Upper lobe of right lung (tissue), 1 donor: Measurements from ENCODE around the gene GPR15LG. TPM values are rescaled to one million over a fixed set of nuclear protein-coding genes. Genes with fewer than 3 reads are reported as not detected.

Experiments
- ATAC-seq: fragments of 200-7000 bp; cut with Tn5 transposase; one replicate; pipeline ENCODE4 v1.9.1; 2020; ENCODE audit warnings: mild to moderate bottlenecking, moderate library complexity
- DNase-seq: peaks from one replicate; pipeline ENCODE4 v3.0.0-alpha.2; 2020
- H3K27ac ChIP-seq: fragments of 200-600 bp; one replicate; pipeline ENCODE4 v1.8.0; 2022
- H3K27me3 ChIP-seq: fragments of 200-600 bp; one replicate; pipeline ENCODE4 v1.8.0; 2022; ENCODE audit warnings: mild to moderate bottlenecking
- H3K36me3 ChIP-seq: fragments of 200-600 bp; one replicate; pipeline ENCODE4 v1.8.0; 2022
- H3K4me1 ChIP-seq: fragments of 200-600 bp; one replicate; pipeline ENCODE4 v1.8.0; 2022
- H3K4me3 ChIP-seq: fragments of 200-600 bp; one replicate; pipeline ENCODE4 v1.8.0; 2022; ENCODE audit warnings: mild to moderate bottlenecking
- H3K9me3 ChIP-seq: fragments of 200-600 bp; one replicate; pipeline ENCODE4 v1.8.0; 2022
- intact Hi-C: fragments of 100-400 bp; cut with DNase I; formaldehyde crosslinking; loops from one replicate; pipeline ENCODE4 v1.11.0; 2022
- total RNA-seq: library from RNA; stranded (reverse); fragmentation: NEBNext Ultra II Directional; extraction: Animal tissue kit (Norgen Biotek cat#: 25700); gene quantifications from one replicate; pipeline ENCODE4 v1.2.1, GENCODE V29; 2021
- TF ChIP-seq, protein P1 (sequence below): fragments of 200-600 bp; IDR thresholded peaks from one replicate; pipeline ENCODE4 v1.8.0; 2022; ENCODE audit warnings: antibody characterized with exemption
- donor health status: DM: no; HTN: yes; CAD: no; lungs with severe emphysema.

GPR15LG gene
- total RNA-seq, 1 donor from 2014 or later, result not detected

DNA sequence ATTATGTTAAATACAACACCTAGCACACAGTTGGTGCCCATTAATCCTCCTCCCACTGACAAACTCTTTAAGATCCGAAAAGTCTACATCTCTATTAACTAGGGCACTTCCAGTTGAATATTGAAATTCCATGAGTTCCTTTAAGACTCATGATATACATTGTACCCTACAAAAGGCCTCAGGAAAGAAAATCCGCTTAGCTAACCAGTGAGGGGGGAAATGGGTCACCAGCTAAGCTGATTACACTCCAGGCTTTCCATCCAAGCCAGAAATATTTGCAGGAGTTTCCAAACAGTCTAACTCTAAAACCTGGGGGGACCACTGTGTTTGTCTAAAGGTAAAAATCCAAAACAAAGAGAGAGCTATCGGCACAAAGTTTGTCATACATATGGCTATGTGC lies 53.0 kb downstream of the GPR15LG start:
- Histone ChIP-seq H3K36me3 (no peaks in the 10 kb centered on the region), H3K9me3 (no peaks in the 10 kb centered on the region), H3K4me3 (no peak overlapping the region), H3K27me3 (peaks cover 11% of the 10 kb centered on the region), H3K4me1 (no peaks in the 10 kb centered on the region), H3K27ac (no peak overlapping the region)
- intact Hi-C loops, result no loop called here
- TF ChIP-seq, protein P1, sequence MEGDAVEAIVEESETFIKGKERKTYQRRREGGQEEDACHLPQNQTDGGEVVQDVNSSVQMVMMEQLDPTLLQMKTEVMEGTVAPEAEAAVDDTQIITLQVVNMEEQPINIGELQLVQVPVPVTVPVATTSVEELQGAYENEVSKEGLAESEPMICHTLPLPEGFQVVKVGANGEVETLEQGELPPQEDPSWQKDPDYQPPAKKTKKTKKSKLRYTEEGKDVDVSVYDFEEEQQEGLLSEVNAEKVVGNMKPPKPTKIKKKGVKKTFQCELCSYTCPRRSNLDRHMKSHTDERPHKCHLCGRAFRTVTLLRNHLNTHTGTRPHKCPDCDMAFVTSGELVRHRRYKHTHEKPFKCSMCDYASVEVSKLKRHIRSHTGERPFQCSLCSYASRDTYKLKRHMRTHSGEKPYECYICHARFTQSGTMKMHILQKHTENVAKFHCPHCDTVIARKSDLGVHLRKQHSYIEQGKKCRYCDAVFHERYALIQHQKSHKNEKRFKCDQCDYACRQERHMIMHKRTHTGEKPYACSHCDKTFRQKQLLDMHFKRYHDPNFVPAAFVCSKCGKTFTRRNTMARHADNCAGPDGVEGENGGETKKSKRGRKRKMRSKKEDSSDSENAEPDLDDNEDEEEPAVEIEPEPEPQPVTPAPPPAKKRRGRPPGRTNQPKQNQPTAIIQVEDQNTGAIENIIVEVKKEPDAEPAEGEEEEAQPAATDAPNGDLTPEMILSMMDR, result no peak
- DNase-seq (no peak), ATAC-seq (no peak)

DNA sequence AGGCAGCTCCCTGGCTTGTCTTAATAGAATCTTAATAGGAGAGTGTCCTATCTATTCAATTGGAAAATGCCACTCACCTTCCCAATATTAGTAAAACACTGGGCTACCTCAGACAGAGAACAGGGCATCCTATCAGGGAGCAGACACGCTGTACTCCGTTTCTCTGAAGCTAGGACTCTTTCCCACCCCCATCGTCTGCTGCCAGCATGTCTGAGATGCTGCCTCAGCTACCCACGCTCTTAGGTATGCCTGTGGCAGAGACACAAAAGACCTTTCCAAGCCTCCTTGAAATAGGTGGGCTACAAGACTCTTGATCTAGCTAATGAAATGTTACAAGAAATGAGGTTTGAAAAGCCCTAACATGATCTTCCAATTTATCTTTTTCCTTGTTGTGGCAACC lies 54.2 kb downstream of the GPR15LG start:
- no peak overlapping the region for H3K4me3 ChIP-seq
- H3K27ac ChIP-seq, result no peak overlapping the region
- H3K36me3 ChIP-seq, result no peaks in the 10 kb centered on the region
- H3K4me1 ChIP-seq, result no peaks in the 10 kb centered on the region
- H3K27me3 ChIP-seq, result peaks cover 8% of the 10 kb centered on the region
- H3K9me3 ChIP-seq, result no peaks in the 10 kb centered on the region
- TF ChIP-seq, protein P1, result no peak
- intact Hi-C loops, result no loop called here
- no peak for ATAC-seq
- DNase-seq, result no peak

GRCh38 chr10:84230359-84230758 lies 56.8 kb downstream of the GPR15LG start:
- TF ChIP-seq, protein P1, result no peak
- intact Hi-C loops, result no loop called here
- no peak for DNase-seq

DNA sequence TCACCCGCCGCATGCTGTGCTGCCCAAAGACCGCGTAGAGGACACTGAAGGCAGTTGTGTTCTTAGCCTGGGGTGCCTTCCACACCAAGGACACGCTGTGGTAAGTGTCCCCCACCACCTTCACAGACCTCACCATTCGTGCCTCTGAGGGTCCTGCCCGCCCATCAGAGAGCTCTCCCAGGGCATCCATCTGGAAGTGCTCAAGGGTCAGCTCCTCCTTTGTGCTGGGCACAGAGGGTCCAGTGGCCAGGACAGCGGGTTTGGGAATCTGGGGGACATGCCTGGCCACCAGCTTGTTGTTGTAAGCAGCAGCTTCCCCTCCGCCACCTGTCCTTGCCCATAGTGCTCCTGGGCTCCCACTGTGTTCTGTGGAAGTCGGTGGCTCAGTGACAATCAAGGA lies 58.8 kb downstream of the GPR15LG start:
- ATAC-seq (no peak), DNase-seq (no peak)
- Histone ChIP-seq H3K4me3 (no peak overlapping the region), H3K27me3 (no peaks in the 10 kb centered on the region), H3K27ac (no peak overlapping the region), H3K9me3 (no peaks in the 10 kb centered on the region), H3K36me3 (no peaks in the 10 kb centered on the region), H3K4me1 (no peaks in the 10 kb centered on the region)
- TF ChIP-seq, protein P1, result no peak
- intact Hi-C loops, result no loop called here

More at GRCh38 chr10:84230359-84230758, 56.8 kb downstream of the GPR15LG start:
- ATAC-seq, result no peak
- Histone ChIP-seq H3K36me3 (no peaks in the 10 kb centered on the region), H3K4me3 (no peak overlapping the region), H3K4me1 (no peaks in the 10 kb centered on the region), H3K9me3 (no peaks in the 10 kb centered on the region), H3K27me3 (no peaks in the 10 kb centered on the region), H3K27ac (peak overlapping the region; percentile 9)

DNA sequence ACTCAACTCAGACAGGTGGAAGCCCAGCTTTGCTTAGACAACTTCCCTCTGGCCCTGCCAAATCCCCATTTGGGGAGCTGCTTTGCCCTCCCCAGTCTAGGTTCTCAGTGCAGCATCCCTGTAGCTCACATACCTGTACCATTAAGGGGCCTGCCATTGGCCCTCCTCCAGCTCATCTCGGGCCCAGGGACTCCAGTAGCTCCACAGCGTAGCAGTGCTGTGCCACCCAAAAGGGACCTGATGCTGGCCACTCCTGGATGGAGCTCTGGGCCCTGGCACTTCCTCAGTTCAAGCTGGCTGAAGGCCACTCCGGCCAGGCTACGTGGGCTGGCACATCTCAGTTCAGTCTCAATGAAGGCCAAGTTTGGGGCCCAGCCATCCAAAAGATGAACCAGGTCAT lies 60.3 kb downstream of the GPR15LG start:
- Histone ChIP-seq H3K27ac (no peak overlapping the region), H3K36me3 (no peaks in the 10 kb centered on the region), H3K4me3 (no peak overlapping the region), H3K9me3 (no peaks in the 10 kb centered on the region), H3K4me1 (no peaks in the 10 kb centered on the region), H3K27me3 (no peaks in the 10 kb centered on the region)
- ATAC-seq (no peak), DNase-seq (no peak)
- TF ChIP-seq, protein P1, result no peak
- intact Hi-C loops, result no loop called here

DNA sequence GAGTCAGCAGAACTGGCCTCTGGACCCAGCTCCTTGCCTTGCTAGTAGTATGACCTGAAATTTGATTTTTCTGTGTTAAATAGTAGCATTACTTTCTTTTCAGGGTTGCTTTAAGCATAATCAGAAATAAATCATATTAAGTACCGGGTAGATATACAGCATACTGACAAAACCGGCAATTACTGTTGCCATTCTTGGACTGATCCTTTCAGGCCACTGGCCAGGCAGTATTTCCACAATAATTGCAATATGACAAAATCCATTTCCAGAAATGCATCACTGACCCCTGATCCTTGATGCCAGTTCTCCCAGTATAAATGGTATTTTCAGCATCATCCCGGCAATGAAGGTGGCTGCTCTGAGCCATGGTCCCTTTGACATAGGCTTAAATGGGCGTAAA lies 60.9 kb downstream of the GPR15LG start:
- intact Hi-C loops, result no loop called here
- no peaks in the 10 kb centered on the region for H3K4me1 ChIP-seq

More for the DNA sequence above, 60.9 kb downstream of the GPR15LG start:
- H3K27ac ChIP-seq, result no peak overlapping the region
- TF ChIP-seq, protein P1, result no peak
- no peaks in the 10 kb centered on the region for H3K27me3 ChIP-seq
- H3K36me3 ChIP-seq, result no peaks in the 10 kb centered on the region
- no peak overlapping the region for H3K4me3 ChIP-seq
- no peak for ATAC-seq
- DNase-seq, result no peak
- no peaks in the 10 kb centered on the region for H3K9me3 ChIP-seq
